SK-N-SH treated with all-trans-retinoic acid at 6 μM for 48 hours (cell line): ENCODE results near the gene CEP170.

Source experiments
- ATAC-seq: fragments of 200-7000 bp; cut with Tn5 transposase; 3 replicates; pipeline ENCODE4 v1.9.1; 2020; ENCODE audit warnings: mild to moderate bottlenecking, moderate library complexity
- BACH2 ChIP-seq: fragments of 250-450 bp; sonication (Bioruptor Pico); IDR thresholded peaks from 2 replicates; pipeline ENCODE4 v1.9.0; 2021; ENCODE audit warnings: mild to moderate bottlenecking, borderline replicate concordance
- ESRRG ChIP-seq: fragments of 250-450 bp; sonication (Bioruptor Pico); IDR thresholded peaks from 2 replicates; pipeline ENCODE4 v1.6.1; 2021; ENCODE audit warnings: mild to moderate bottlenecking
- ISL1 ChIP-seq: fragments of 250-450 bp; sonication (Bioruptor Pico); IDR thresholded peaks from 2 replicates; pipeline ENCODE4 v2.1.2; 2022; ENCODE audit warnings: mild to moderate bottlenecking, moderate library complexity
- OSR1 ChIP-seq: fragments of 250-450 bp; sonication (Bioruptor Pico); IDR thresholded peaks from 2 replicates; pipeline ENCODE4 v1.8.0; 2022; ENCODE audit warnings: moderate library complexity, mild to moderate bottlenecking, inconsistent platforms
- RARB ChIP-seq: fragments of 250-450 bp; sonication (Bioruptor Pico); IDR thresholded peaks from 2 replicates; pipeline ENCODE4 v1.8.0; 2021; ENCODE audit warnings: mild to moderate bottlenecking, moderate library complexity
- SNAI2 ChIP-seq: fragments of 250-450 bp; sonication (Bioruptor Pico); IDR thresholded peaks from 2 replicates; pipeline ENCODE4 v1.5.0; 2020; ENCODE audit warnings: mild to moderate bottlenecking, moderate library complexity
- TCF4 ChIP-seq: fragments of 250-450 bp; sonication (Bioruptor Pico); IDR thresholded peaks from 2 replicates; pipeline ENCODE4 v1.8.0; 2021; ENCODE audit warnings: mild to moderate bottlenecking, moderate library complexity, borderline replicate concordance
- TOX ChIP-seq: fragments of 250-450 bp; sonication (Bioruptor Pico); IDR thresholded peaks from 2 replicates; pipeline ENCODE4 v1.8.0; 2021; ENCODE audit warnings: mild to moderate bottlenecking, moderate library complexity, borderline replicate concordance
- ZC3H10 ChIP-seq: fragments of 250-450 bp; sonication (Bioruptor Pico); IDR thresholded peaks from 2 replicates; pipeline ENCODE4 v1.5.1; 2021; ENCODE audit warnings: mild to moderate bottlenecking, moderate library complexity
- ZFP3 ChIP-seq: fragments of 250-450 bp; sonication (Bioruptor Pico); IDR thresholded peaks from 2 replicates; pipeline ENCODE4 v1.5.0; 2020; ENCODE audit warnings: mild to moderate bottlenecking, moderate library complexity
- ZNF565 ChIP-seq: fragments of 450-650 bp; formaldehyde crosslinking; conservative IDR thresholded peaks from 2 replicates; pipeline ENCODE4 v1.5.0; 2020; ENCODE audit warnings: low read depth, mild to moderate bottlenecking, moderate library complexity
- ZNF70 ChIP-seq: fragments of 450-650 bp; formaldehyde crosslinking; IDR thresholded peaks from 2 replicates; pipeline ENCODE4 v1.5.0; 2020; ENCODE audit warnings: mild to moderate bottlenecking, moderate library complexity
- TF ChIP-seq, protein P1 (sequence below): fragments of 250-450 bp; sonication (Bioruptor Pico); IDR thresholded peaks from 2 replicates; pipeline ENCODE4 v1.5.1; 2021; ENCODE audit warnings: mild to moderate bottlenecking, moderate library complexity
- TF ChIP-seq, protein P2 (sequence below): fragments of 250-450 bp; sonication (Bioruptor Pico); IDR thresholded peaks from 2 replicates; pipeline ENCODE4 v1.8.0; 2021; ENCODE audit warnings: low read depth, mild to moderate bottlenecking, moderate library complexity, borderline replicate concordance
- TF ChIP-seq, protein P3 (sequence below): fragments of 250-450 bp; sonication (Bioruptor Pico); IDR thresholded peaks from 2 replicates; pipeline ENCODE4 v1.5.1; 2020; ENCODE audit warnings: low read depth, mild to moderate bottlenecking, moderate library complexity
- TF ChIP-seq, protein P4 (sequence below): fragments of 250-450 bp; sonication (Bioruptor Pico); IDR thresholded peaks from 2 replicates; pipeline ENCODE4 v1.5.0; 2020; ENCODE audit warnings: mild to moderate bottlenecking, moderate library complexity
- TF ChIP-seq, protein P5 (sequence below): fragments of 250-450 bp; sonication (Bioruptor Pico); IDR thresholded peaks from 2 replicates; pipeline ENCODE4 v1.8.0; 2020; ENCODE audit warnings: mild to moderate bottlenecking, moderate library complexity, borderline replicate concordance

The CEP170 gene

DNA sequence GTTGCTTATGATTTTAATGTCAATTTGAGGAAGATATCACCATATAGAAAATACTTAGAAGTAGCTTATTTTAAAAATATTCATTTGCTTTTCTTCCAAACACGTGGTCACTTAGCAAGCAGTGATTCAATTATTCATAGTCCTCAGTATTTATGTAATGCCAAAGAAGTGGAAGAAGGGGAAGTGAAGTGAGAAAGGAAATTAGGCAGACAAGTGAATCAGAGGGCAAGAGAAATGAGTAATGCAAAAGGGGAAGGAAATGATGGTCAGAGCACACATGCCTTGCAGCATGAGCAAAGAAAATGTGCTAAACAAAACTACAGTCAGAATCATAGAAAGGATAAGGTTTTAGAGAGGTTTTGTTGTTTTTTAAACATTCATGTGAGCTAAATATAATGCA, 32.6 kb upstream of the CEP170 start:
- peak; percentile 59 for ATAC-seq

DNA sequence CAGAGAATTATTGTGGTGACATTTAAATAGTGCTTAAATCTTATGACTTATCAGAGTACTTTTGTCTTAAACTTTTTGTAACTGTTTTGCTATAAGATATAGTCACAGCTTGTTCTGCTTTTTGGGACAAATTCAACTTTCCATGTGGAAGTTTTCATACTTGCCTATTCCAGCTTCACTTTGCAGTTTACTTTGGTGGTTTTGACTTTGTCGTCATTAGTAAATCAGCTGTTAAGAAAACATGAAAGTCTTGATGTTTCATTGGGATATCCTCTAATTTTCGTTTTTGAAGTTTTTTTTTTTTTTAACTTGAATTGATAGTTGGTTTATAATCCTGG, 32.0 kb upstream of the CEP170 start:
- ATAC-seq: no peak; the same call in 2 of the 3 replicates
- TF ChIP-seq, protein P1, sequence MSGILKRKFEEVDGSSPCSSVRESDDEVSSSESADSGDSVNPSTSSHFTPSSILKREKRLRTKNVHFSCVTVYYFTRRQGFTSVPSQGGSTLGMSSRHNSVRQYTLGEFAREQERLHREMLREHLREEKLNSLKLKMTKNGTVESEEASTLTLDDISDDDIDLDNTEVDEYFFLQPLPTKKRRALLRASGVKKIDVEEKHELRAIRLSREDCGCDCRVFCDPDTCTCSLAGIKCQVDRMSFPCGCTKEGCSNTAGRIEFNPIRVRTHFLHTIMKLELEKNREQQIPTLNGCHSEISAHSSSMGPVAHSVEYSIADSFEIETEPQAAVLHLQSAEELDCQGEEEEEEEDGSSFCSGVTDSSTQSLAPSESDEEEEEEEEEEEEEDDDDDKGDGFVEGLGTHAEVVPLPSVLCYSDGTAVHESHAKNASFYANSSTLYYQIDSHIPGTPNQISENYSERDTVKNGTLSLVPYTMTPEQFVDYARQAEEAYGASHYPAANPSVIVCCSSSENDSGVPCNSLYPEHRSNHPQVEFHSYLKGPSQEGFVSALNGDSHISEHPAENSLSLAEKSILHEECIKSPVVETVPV (CRISPR knock-in tag): no peak
- TF ChIP-seq, protein P2, sequence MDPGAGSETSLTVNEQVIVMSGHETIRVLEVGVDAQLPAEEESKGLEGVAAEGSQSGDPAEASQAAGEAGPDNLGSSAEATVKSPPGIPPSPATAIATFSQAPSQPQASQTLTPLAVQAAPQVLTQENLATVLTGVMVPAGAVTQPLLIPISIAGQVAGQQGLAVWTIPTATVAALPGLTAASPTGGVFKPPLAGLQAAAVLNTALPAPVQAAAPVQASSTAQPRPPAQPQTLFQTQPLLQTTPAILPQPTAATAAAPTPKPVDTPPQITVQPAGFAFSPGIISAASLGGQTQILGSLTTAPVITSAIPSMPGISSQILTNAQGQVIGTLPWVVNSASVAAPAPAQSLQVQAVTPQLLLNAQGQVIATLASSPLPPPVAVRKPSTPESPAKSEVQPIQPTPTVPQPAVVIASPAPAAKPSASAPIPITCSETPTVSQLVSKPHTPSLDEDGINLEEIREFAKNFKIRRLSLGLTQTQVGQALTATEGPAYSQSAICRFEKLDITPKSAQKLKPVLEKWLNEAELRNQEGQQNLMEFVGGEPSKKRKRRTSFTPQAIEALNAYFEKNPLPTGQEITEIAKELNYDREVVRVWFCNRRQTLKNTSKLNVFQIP (CRISPR knock-in tag): no peak
- TF ChIP-seq SNAI2 (CRISPR knock-in tag): no peak
- TF ChIP-seq, protein P3, sequence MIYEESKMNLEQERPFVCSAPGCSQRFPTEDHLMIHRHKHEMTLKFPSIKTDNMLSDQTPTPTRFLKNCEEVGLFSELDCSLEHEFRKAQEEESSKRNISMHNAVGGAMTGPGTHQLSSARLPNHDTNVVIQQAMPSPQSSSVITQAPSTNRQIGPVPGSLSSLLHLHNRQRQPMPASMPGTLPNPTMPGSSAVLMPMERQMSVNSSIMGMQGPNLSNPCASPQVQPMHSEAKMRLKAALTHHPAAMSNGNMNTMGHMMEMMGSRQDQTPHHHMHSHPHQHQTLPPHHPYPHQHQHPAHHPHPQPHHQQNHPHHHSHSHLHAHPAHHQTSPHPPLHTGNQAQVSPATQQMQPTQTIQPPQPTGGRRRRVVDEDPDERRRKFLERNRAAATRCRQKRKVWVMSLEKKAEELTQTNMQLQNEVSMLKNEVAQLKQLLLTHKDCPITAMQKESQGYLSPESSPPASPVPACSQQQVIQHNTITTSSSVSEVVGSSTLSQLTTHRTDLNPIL: no peak
- TF ChIP-seq ZC3H10 (CRISPR knock-in tag): no peak
- TF ChIP-seq, protein P4, sequence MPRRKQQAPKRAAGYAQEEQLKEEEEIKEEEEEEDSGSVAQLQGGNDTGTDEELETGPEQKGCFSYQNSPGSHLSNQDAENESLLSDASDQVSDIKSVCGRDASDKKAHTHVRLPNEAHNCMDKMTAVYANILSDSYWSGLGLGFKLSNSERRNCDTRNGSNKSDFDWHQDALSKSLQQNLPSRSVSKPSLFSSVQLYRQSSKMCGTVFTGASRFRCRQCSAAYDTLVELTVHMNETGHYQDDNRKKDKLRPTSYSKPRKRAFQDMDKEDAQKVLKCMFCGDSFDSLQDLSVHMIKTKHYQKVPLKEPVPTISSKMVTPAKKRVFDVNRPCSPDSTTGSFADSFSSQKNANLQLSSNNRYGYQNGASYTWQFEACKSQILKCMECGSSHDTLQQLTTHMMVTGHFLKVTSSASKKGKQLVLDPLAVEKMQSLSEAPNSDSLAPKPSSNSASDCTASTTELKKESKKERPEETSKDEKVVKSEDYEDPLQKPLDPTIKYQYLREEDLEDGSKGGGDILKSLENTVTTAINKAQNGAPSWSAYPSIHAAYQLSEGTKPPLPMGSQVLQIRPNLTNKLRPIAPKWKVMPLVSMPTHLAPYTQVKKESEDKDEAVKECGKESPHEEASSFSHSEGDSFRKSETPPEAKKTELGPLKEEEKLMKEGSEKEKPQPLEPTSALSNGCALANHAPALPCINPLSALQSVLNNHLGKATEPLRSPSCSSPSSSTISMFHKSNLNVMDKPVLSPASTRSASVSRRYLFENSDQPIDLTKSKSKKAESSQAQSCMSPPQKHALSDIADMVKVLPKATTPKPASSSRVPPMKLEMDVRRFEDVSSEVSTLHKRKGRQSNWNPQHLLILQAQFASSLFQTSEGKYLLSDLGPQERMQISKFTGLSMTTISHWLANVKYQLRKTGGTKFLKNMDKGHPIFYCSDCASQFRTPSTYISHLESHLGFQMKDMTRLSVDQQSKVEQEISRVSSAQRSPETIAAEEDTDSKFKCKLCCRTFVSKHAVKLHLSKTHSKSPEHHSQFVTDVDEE (CRISPR knock-in tag): no peak
- no peak for TF ChIP-seq RARB (CRISPR knock-in tag)
- TF ChIP-seq ISL1 (CRISPR knock-in tag): no peak
- no peak for TF ChIP-seq ESRRG
- TF ChIP-seq, protein P5, sequence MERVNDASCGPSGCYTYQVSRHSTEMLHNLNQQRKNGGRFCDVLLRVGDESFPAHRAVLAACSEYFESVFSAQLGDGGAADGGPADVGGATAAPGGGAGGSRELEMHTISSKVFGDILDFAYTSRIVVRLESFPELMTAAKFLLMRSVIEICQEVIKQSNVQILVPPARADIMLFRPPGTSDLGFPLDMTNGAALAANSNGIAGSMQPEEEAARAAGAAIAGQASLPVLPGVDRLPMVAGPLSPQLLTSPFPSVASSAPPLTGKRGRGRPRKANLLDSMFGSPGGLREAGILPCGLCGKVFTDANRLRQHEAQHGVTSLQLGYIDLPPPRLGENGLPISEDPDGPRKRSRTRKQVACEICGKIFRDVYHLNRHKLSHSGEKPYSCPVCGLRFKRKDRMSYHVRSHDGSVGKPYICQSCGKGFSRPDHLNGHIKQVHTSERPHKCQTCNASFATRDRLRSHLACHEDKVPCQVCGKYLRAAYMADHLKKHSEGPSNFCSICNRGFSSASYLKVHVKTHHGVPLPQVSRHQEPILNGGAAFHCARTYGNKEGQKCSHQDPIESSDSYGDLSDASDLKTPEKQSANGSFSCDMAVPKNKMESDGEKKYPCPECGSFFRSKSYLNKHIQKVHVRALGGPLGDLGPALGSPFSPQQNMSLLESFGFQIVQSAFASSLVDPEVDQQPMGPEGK (CRISPR knock-in tag): no peak
- TF ChIP-seq ZNF70 (CRISPR knock-in tag): no peak
- no peak for TF ChIP-seq BACH2 (CRISPR knock-in tag)
- no peak for TF ChIP-seq OSR1

More for the DNA sequence above, 32.6 kb upstream of the CEP170 start:
- TF ChIP-seq TCF4 (CRISPR knock-in tag): no peak
- peak; percentile 80; the same call in 1 of the 2 replicates for TF ChIP-seq TOX (CRISPR knock-in tag)
- TF ChIP-seq, protein P2 (CRISPR knock-in tag): no peak
- no peak for TF ChIP-seq RARB (CRISPR knock-in tag)
- TF ChIP-seq ZC3H10 (CRISPR knock-in tag): peak; percentile 77

DNA sequence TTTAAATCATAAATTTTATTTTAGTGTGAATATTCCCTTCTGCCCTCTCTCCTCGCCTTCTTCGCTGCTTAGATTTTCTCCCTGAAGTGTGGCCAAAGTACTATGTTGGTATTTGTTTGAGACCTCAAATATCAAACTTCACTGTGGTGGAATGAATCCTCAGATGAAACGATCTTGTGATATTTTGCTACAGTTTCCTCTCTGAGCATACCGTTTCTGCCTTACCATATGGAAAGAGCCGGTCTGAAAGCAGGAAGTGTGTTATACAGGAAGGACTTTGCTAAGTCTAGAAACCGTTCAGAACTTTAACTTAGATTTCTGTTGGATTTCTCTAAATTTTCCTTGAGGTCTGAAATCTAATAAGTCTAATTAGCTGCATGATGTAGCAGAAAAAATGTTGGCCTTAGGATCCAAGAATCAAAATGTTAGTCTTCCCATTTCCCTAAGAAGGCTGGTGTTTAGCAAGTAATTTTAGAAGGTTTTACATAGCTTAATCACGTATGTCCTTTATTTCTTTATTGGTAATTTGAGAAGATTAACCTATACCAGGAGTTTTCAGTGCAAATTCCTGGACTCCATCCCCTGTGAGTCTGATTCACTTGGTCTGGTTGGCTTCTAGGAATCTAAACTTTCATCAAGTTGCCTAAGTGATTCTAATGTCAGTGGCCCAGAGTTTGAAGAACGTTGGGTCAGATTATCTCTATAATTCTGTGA, 31.5 kb upstream of the CEP170 start:
- peak; percentile 66 for ATAC-seq

DNA sequence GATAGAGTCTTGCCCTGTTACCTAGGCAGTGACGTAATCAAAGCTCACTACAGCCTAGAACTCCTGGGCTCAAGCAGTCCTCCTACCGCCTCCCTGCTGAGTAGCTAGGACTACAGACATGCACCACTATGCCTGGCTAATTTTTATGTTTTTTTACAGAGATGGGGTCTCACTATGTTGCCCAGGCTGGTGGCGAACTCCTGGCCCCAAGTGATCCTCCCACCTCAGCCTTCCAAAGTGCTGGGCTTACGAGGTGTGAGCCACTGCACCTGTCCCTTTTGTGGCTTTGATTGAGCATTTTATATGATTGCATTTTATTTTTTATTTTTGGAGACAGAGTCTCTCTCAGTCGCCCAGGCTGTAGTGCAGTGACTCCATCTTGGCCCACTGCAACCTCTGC, 26.6 kb upstream of the CEP170 start:
- ATAC-seq: no peak
- TF ChIP-seq, protein P2 (CRISPR knock-in tag): no peak
- TF ChIP-seq, protein P4 (CRISPR knock-in tag): no peak
- TF ChIP-seq ZFP3 (CRISPR knock-in tag) (no peak), ZNF565 (CRISPR knock-in tag) (no peak)
- TF ChIP-seq, protein P3: no peak

More for the DNA sequence above, 31.5 kb upstream of the CEP170 start:
- TF ChIP-seq ZC3H10 (CRISPR knock-in tag) (0 out of 2 replicates have a peak, but pooled peaks have one; percentile 42), TOX (CRISPR knock-in tag) (no peak)
